Astrocyte (in vitro differentiated cells and primary cell): ENCODE data around the gene RAB26.

Source experiments
- CTCF ChIP-seq: IDR thresholded peaks from 2 replicates; pipeline ENCODE4 v1.5.1; 2011; ENCODE audit warnings: low read depth, mild to moderate bottlenecking, inconsistent platforms, low read length, moderate library complexity; ENCODE audit not compliant: insufficient read depth
- EZH2 ChIP-seq: IDR thresholded peaks from 2 replicates; pipeline ENCODE4 v1.6.1; 2012; ENCODE audit warnings: mild to moderate bottlenecking, low read length, inconsistent platforms; ENCODE audit not compliant: insufficient read depth

GRCh38 chr16:2186505-2186904, 38.1 kb downstream of the RAB26 start:
- TF ChIP-seq CTCF (no peak), EZH2 (no peak)
